Measurements from ENCODE around the gene PCDHB15. TPM values are rescaled to one million over a fixed set of nuclear protein-coding genes. Genes with fewer than 3 reads are reported as not detected.
"Not testable (repeated sequence)": the region's sequence is repeated elsewhere in the genome, so short reads cannot be mapped to it uniquely, and the experiment has no call there.

Gene PCDHB15
- total and polyA plus RNA-seq, 8 donors, result 0.44 to 6.6 (median 0.97) TPM; not detected in 2

GRCh38 chr5:141241496-141241895 lies 3.7 kb upstream of the PCDHB15 start:
- TF ChIP-seq CTCF (IDR thresholded peaks at IDR 0.05) (no peak), POLR2AphosphoS5 (IDR thresholded peaks at IDR 0.05) (no peak), POLR2A (IDR thresholded peaks at IDR 0.05) (no peak), EP300 (IDR thresholded peaks at IDR 0.05) (no peak)
- H3K4me3 ChIP-seq, result no peak overlapping the region
- H3K9me3 ChIP-seq, result peaks cover 57 to 100% (median 95%) of the 10 kb centered on the region in 4 donors
- peaks cover 0 to 14% (median 0%) of the 10 kb centered on the region in 4 donors for H3K36me3 ChIP-seq
- no peak for DNase-seq
- H3K4me1 ChIP-seq, result no peaks in the 10 kb centered on the region
- 25 to 35% (median 29%) methylated on average over 18 to 43 of the region's 43 CpGs; no CpG with 5 or more reads in 1 of the 5 donors for WGBS, 5 donors
- intact Hi-C loops (cut with DNase I; ENCODE audit: low total_unique reads), result no loop called here
- H3K27ac ChIP-seq, result no peak overlapping the region
- H3K27me3 ChIP-seq, result peaks cover 0 to 20% (median 0%) of the 10 kb centered on the region in 3 donors

- H3K27ac ChIP-seq; intact Hi-C loops (cut with DNase I; ENCODE audit: low total_unique reads); H3K27me3 ChIP-seq; H3K4me3 ChIP-seq; DNase-seq; H3K4me1 ChIP-seq: not testable (repeated sequence)
- 33 to 66% (median 45%) methylated on average over 1 to 32 of the region's 42 CpGs for WGBS, 5 donors
- H3K36me3 ChIP-seq, result peaks cover 0 to 14% (median 0%) of the 10 kb centered on the region in 4 donors
- peaks cover 61 to 100% (median 95%) of the 10 kb centered on the region in 4 donors for H3K9me3 ChIP-seq
Observed at GRCh38 chr5:141246971-141247370, 1.8 kb downstream of the PCDHB15 start.

- H3K36me3 ChIP-seq, result peaks cover 0 to 14% (median 0%) of the 10 kb centered on the region in 4 donors
- intact Hi-C loops (cut with DNase I; ENCODE audit: low total_unique reads); H3K27me3 ChIP-seq; H3K4me3 ChIP-seq; DNase-seq; H3K27ac ChIP-seq; H3K4me1 ChIP-seq: not testable (repeated sequence)
- peaks cover 59 to 100% (median 95%) of the 10 kb centered on the region in 4 donors for H3K9me3 ChIP-seq
- WGBS, 5 donors, result 37 to 58% (median 47%) methylated on average over 15 to 34 of the region's 34 CpGs
Observed at GRCh38 chr5:141247434-141247833, 2.2 kb downstream of the PCDHB15 start.

- Histone ChIP-seq H3K4me1 (no peaks in the 10 kb centered on the region), H3K27ac (no peak overlapping the region), H3K27me3 (no peaks in the 10 kb centered on the region), H3K9me3 (peaks cover 53 to 100% (median 98%) of the 10 kb centered on the region in 4 donors), H3K36me3 (peaks cover 0 to 19% (median 0%) of the 10 kb centered on the region in 4 donors), H3K4me3 (no peak overlapping the region)
- intact Hi-C loops (cut with DNase I; ENCODE audit: low total_unique reads), result no loop called here
- DNase-seq, result no peak
- no peak for TF ChIP-seq POLR2A (IDR thresholded peaks at IDR 0.05)
- no peak for TF ChIP-seq POLR2AphosphoS5 (IDR thresholded peaks at IDR 0.05)
- TF ChIP-seq CTCF (IDR thresholded peaks at IDR 0.05), result no peak
- no peak for TF ChIP-seq EP300 (IDR thresholded peaks at IDR 0.05)
Observed at GRCh38 chr5:141250576-141250975, 5.4 kb downstream of the PCDHB15 start.

- Histone ChIP-seq H3K4me1 (no peaks in the 10 kb centered on the region), H3K9me3 (peaks cover 67 to 100% (median 100%) of the 10 kb centered on the region in 4 donors), H3K27ac (no peak overlapping the region), H3K4me3 (no peak overlapping the region), H3K36me3 (peaks cover 0 to 43% (median 0%) of the 10 kb centered on the region in 4 donors), H3K27me3 (no peaks in the 10 kb centered on the region)
- no peak for TF ChIP-seq CTCF (IDR thresholded peaks at IDR 0.05)
- no peak for TF ChIP-seq POLR2AphosphoS5 (IDR thresholded peaks at IDR 0.05)
- TF ChIP-seq EP300 (IDR thresholded peaks at IDR 0.05), result no peak
- no peak for TF ChIP-seq POLR2A (IDR thresholded peaks at IDR 0.05)
- DNase-seq, result no peak
- intact Hi-C loops (cut with DNase I; ENCODE audit: low total_unique reads), result no loop called here
Observed at GRCh38 chr5:141258464-141258863, 13.3 kb downstream of the PCDHB15 start.
